ENCODE data around the gene PEF1. TPM values are rescaled to one million over a fixed set of nuclear protein-coding genes. Genes with fewer than 3 reads are reported as not detected.

Gene PEF1
- total and polyA plus RNA-seq, 2 experiments from 2014 or later: 22.3 to 68.5 TPM

DNA sequence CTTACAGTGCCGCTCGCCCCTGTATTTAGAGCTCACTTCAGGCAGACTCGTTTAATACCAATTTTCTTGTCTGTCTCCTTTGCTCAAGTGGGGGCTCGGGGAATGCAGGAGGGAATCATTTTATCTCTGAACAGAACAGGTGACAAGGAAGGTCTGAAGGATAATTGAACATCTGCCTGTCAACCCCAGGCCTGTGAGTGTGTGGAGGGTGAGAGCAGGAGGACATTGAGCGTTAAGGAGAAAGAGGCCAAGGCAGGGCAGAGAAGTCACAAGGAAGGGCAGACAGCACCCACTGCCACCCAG lies 9.7 kb upstream of the PEF1 start (continued):
- TF ChIP-seq, protein P1, sequence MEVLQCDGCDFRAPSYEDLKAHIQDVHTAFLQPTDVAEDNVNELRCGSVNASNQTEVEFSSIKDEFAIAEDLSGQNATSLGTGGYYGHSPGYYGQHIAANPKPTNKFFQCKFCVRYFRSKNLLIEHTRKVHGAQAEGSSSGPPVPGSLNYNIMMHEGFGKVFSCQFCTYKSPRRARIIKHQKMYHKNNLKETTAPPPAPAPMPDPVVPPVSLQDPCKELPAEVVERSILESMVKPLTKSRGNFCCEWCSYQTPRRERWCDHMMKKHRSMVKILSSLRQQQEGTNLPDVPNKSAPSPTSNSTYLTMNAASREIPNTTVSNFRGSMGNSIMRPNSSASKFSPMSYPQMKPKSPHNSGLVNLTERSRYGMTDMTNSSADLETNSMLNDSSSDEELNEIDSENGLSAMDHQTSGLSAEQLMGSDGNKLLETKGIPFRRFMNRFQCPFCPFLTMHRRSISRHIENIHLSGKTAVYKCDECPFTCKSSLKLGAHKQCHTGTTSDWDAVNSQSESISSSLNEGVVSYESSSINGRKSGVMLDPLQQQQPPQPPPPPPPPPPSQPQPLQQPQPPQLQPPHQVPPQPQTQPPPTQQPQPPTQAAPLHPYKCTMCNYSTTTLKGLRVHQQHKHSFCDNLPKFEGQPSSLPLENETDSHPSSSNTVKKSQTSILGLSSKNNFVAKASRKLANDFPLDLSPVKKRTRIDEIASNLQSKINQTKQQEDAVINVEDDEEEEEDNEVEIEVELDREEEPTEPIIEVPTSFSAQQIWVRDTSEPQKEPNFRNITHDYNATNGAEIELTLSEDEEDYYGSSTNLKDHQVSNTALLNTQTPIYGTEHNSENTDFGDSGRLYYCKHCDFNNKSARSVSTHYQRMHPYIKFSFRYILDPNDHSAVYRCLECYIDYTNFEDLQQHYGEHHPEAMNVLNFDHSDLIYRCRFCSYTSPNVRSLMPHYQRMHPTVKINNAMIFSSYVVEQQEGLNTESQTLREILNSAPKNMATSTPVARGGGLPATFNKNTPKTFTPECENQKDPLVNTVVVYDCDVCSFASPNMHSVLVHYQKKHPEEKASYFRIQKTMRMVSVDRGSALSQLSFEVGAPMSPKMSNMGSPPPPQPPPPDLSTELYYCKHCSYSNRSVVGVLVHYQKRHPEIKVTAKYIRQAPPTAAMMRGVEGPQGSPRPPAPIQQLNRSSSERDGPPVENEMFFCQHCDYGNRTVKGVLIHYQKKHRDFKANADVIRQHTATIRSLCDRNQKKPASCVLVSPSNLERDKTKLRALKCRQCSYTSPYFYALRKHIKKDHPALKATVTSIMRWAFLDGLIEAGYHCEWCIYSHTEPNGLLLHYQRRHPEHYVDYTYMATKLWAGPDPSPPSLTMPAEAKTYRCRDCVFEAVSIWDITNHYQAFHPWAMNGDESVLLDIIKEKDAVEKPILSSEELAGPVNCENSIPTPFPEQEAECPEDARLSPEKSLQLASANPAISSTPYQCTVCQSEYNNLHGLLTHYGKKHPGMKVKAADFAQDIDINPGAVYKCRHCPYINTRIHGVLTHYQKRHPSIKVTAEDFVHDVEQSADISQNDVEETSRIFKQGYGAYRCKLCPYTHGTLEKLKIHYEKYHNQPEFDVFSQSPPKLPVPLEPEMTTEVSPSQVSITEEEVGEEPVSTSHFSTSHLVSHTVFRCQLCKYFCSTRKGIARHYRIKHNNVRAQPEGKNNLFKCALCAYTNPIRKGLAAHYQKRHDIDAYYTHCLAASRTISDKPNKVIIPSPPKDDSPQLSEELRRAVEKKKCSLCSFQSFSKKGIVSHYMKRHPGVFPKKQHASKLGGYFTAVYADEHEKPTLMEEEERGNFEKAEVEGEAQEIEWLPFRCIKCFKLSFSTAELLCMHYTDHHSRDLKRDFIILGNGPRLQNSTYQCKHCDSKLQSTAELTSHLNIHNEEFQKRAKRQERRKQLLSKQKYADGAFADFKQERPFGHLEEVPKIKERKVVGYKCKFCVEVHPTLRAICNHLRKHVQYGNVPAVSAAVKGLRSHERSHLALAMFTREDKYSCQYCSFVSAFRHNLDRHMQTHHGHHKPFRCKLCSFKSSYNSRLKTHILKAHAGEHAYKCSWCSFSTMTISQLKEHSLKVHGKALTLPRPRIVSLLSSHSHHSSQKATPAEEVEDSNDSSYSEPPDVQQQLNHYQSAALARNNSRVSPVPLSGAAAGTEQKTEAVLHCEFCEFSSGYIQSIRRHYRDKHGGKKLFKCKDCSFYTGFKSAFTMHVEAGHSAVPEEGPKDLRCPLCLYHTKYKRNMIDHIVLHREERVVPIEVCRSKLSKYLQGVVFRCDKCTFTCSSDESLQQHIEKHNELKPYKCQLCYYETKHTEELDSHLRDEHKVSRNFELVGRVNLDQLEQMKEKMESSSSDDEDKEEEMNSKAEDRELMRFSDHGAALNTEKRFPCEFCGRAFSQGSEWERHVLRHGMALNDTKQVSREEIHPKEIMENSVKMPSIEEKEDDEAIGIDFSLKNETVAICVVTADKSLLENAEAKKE (CRISPR knock-in tag; IDR thresholded peaks at IDR 0.05): no peak
- no peak for TF ChIP-seq CREB1 (CRISPR knock-in tag; IDR thresholded peaks at IDR 0.05; ENCODE audit: low read depth)
- TF ChIP-seq, protein P2, sequence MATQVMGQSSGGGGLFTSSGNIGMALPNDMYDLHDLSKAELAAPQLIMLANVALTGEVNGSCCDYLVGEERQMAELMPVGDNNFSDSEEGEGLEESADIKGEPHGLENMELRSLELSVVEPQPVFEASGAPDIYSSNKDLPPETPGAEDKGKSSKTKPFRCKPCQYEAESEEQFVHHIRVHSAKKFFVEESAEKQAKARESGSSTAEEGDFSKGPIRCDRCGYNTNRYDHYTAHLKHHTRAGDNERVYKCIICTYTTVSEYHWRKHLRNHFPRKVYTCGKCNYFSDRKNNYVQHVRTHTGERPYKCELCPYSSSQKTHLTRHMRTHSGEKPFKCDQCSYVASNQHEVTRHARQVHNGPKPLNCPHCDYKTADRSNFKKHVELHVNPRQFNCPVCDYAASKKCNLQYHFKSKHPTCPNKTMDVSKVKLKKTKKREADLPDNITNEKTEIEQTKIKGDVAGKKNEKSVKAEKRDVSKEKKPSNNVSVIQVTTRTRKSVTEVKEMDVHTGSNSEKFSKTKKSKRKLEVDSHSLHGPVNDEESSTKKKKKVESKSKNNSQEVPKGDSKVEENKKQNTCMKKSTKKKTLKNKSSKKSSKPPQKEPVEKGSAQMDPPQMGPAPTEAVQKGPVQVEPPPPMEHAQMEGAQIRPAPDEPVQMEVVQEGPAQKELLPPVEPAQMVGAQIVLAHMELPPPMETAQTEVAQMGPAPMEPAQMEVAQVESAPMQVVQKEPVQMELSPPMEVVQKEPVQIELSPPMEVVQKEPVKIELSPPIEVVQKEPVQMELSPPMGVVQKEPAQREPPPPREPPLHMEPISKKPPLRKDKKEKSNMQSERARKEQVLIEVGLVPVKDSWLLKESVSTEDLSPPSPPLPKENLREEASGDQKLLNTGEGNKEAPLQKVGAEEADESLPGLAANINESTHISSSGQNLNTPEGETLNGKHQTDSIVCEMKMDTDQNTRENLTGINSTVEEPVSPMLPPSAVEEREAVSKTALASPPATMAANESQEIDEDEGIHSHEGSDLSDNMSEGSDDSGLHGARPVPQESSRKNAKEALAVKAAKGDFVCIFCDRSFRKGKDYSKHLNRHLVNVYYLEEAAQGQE (IDR thresholded peaks at IDR 0.05; ENCODE audit: unreplicated experiment): no peak

DNA sequence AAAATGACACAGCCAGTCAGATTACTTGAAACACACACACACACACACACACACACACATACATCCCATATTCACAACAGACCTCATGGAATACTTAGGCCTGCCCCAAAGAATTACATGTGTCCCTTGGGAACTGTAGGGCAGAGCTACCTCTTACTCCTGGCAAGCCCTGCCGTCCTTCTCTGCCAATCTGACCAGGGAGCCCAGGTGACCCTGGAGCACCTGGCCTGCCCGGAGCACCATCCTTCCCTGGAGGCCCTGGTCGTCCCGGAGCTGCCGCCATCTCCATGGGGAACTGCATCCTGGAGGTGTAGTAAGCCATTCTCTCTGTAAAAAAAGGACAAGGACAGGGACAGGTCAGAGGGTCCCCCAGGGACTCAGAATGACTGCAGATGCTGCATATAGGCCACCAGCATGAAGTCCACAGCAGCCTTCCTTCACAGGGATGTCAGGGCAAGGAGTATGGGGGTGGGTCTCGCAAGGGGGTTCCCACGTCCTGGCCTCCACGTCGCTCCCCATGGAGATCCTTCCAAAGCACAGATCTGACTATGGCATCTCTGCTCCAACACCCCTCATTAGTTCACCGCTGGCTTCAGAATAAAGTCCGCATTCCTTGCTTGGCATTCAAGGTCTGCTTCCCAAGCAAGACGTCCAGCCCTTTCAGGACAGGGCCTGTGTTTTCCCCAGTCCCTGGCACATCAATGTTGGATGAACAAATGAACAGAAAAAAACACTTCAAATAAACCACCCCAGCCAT lies 9.2 kb upstream of the PEF1 start:
- no peak overlapping the region for H3K4me2 ChIP-seq
- no peak overlapping the region for H3K4me3 Mint-ChIP-seq
- no peak for ATAC-seq
- no peak for TF ChIP-seq ZNF331 (CRISPR knock-in tag; IDR thresholded peaks at IDR 0.05; ENCODE audit: low read depth)
- TF ChIP-seq JUNB (IDR thresholded peaks at IDR 0.05; ENCODE audit: unreplicated experiment): no peak
- no peak for TF ChIP-seq CREB1 (CRISPR knock-in tag; IDR thresholded peaks at IDR 0.05; ENCODE audit: low read depth)
- TF ChIP-seq, protein P3, sequence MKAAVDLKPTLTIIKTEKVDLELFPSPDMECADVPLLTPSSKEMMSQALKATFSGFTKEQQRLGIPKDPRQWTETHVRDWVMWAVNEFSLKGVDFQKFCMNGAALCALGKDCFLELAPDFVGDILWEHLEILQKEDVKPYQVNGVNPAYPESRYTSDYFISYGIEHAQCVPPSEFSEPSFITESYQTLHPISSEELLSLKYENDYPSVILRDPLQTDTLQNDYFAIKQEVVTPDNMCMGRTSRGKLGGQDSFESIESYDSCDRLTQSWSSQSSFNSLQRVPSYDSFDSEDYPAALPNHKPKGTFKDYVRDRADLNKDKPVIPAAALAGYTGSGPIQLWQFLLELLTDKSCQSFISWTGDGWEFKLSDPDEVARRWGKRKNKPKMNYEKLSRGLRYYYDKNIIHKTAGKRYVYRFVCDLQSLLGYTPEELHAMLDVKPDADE (IDR thresholded peaks at IDR 0.05): no peak
- TF ChIP-seq, protein P2 (IDR thresholded peaks at IDR 0.05; ENCODE audit: unreplicated experiment): no peak
- TF ChIP-seq EZH2phosphoT487 (IDR thresholded peaks at IDR 0.05; ENCODE audit: unreplicated experiment): no peak
- no peak for TF ChIP-seq ZNF114 (CRISPR knock-in tag; IDR thresholded peaks at IDR 0.05)
- no peak for TF ChIP-seq EZH2 (IDR thresholded peaks at IDR 0.05; ENCODE audit: low read depth, unreplicated experiment)
- TF ChIP-seq STAT1 (IDR thresholded peaks at IDR 0.05; ENCODE audit: unreplicated experiment): no peak

More for the DNA sequence above, 9.2 kb upstream of the PEF1 start:
- Histone ChIP-seq H3K4me1 (ENCODE audit: insufficient read depth) (no peaks in the 10 kb centered on the region), H3K79me2 (replicated peaks; ENCODE audit: insufficient read depth) (no peaks in the 10 kb centered on the region), H3K9me2 (ENCODE audit: insufficient read depth) (no peaks in the 10 kb centered on the region), H2AFZ (no peak overlapping the region), H3K27ac (ENCODE audit: low read depth) (no peak overlapping the region), H3F3A (replicated peaks; ENCODE audit: low read depth) (no peaks in the 10 kb centered on the region), H3K4me3 (no peak overlapping the region), H3K27me3 (ENCODE audit: insufficient read depth) (no peaks in the 10 kb centered on the region), H3K36me3 (ENCODE audit: insufficient read depth) (no peaks in the 10 kb centered on the region), H4K20me1 (replicated peaks; ENCODE audit: insufficient read depth) (no peaks in the 10 kb centered on the region)
- H3K9me3 Mint-ChIP-seq: no peaks in the 10 kb centered on the region
- H3K27me3 Mint-ChIP-seq (ENCODE audit: insufficient read depth, low read depth, poor library complexity): peaks cover 2% of the 10 kb centered on the region
- H3K27ac Mint-ChIP-seq: no peak overlapping the region
- no peaks in the 10 kb centered on the region for H3K36me3 Mint-ChIP-seq (ENCODE audit: low read depth)
- H3K4me1 Mint-ChIP-seq: no peaks in the 10 kb centered on the region; the same call in 2 of the 3 replicates
- no peak for DNase-seq (ENCODE audit: low spot score)

All from GM23338 (cell line).